HepG2 (cell line): ENCODE results near the gene GDNF. TPM values are rescaled to one million over a fixed set of nuclear protein-coding genes. Genes with fewer than 3 reads are reported as not detected.

ENCODE experiments used
- FLYWCH1 ChIP-seq: sonication (generic); formaldehyde crosslinking; IDR thresholded peaks from 2 replicates; pipeline ENCODE4 v1.8.1; 2023; ENCODE audit warnings: mild to moderate bottlenecking, missing genetic modification reagents
- GPBP1L1 ChIP-seq: sonication (generic); formaldehyde crosslinking; IDR thresholded peaks from 2 replicates; pipeline ENCODE4 v1.5.0; 2020; ENCODE audit warnings: mild to moderate bottlenecking, missing genetic modification reagents
- PBX3 ChIP-seq: sonication (generic); formaldehyde crosslinking; IDR thresholded peaks from 2 replicates; pipeline ENCODE4 v1.8.1; 2023; ENCODE audit warnings: missing genetic modification reagents, inconsistent platforms, borderline replicate concordance
- STAT5B ChIP-seq: sonication (generic); formaldehyde crosslinking; IDR thresholded peaks from 2 replicates; pipeline ENCODE4 v1.4.0; 2020; ENCODE audit warnings: missing genetic modification reagents
- ZBTB25 ChIP-seq: IDR thresholded peaks from 2 replicates; pipeline ENCODE4 v1.6.1; 2018; ENCODE audit warnings: missing genetic modification reagents
- ZNF225 ChIP-seq: sonication (generic); formaldehyde crosslinking; IDR thresholded peaks from 2 replicates; pipeline ENCODE4 v1.4.0; 2020; ENCODE audit warnings: mild to moderate bottlenecking, missing genetic modification reagents
- ZNF484 ChIP-seq: sonication (generic); formaldehyde crosslinking; IDR thresholded peaks from 2 replicates; pipeline ENCODE4 v1.5.1; 2020; ENCODE audit warnings: mild to moderate bottlenecking, low read depth, missing genetic modification reagents, borderline replicate concordance
- ZNF687 ChIP-seq: sonication (generic); formaldehyde crosslinking; IDR thresholded peaks from 2 replicates; pipeline ENCODE4 v1.5.1; 2020; ENCODE audit warnings: mild to moderate bottlenecking, missing genetic modification reagents, moderate library complexity
- polyA plus RNA-seq, 8 experiments: library from polyadenylated mRNA; depleted of rRNA in 3 of 8; stranded (reverse) in 7 of 8; unstranded in 1 of 8; fragments of >200 nt; fragmentation: Illumina TruSeq in 4 of 8; extraction: Trizol in 4 of 8; gene quantifications; 2 replicates each; pipeline versions ENCODE4 v1.2.1 to v1.2.3, GENCODE V29; 2011 to 2016; ENCODE audit warnings: low read depth in 4 of 8, missing spikeins in 1 of 8, mixed read lengths in 1 of 8; ENCODE audit not compliant: insufficient read depth in 1 of 8
- total RNA-seq, 5 experiments: library from RNA; depleted of rRNA; stranded (reverse); fragments of >200 nt; fragmentation: Illumina TruSeq; extraction: Trizol; gene quantifications; 2 replicates each; pipeline ENCODE4 v1.2.3, GENCODE V29; 2016; ENCODE audit warnings: low read depth in 1 of 5

Gene GDNF
- total and polyA plus RNA-seq, 2 of the 13 experiments (the other 11 are each of a cell fraction or from before 2014, with no cell fraction given): 0.24 to 0.46 TPM

- TF ChIP-seq ZNF687 (no peak), STAT5B (CRISPR knock-in tag) (no peak), ZBTB25 (CRISPR knock-in tag) (no peak), FLYWCH1 (CRISPR knock-in tag) (no peak), ZNF225 (CRISPR knock-in tag) (no peak), ZNF484 (CRISPR knock-in tag) (no peak), PBX3 (no peak), GPBP1L1 (no peak)
Measured at GRCh38 chr5:37834542-37835379, 5.1 kb downstream of the GDNF start (continued).
